Esophagus muscularis mucosa (tissue), 4 donors: Measurements from ENCODE around the gene SFT2D1. TPM values are rescaled to one million over a fixed set of nuclear protein-coding genes. Genes with fewer than 3 reads are reported as not detected.

Experiments used
- DNase-seq: peaks from one replicate; pipeline ENCODE4 v3.0.0-alpha.2; 2017; ENCODE audit errors: extremely low spot score
- H3K27ac ChIP-seq, 4 donors: fragments of 200-600 bp; sonication (generic); replicated peaks in 1 of 4; 1 replicate in 3 of 4; 2 replicates in 1 of 4; pipeline ENCODE4 v1.5.1; 2016 to 2019; ENCODE audit warnings: mild to moderate bottlenecking in 1 of 4
- H3K27me3 ChIP-seq, 4 donors: fragments of 200-600 bp; sonication (generic); one replicate each; pipeline versions ENCODE4 v1.5.1 to v1.6.0; 2016 to 2019
- H3K36me3 ChIP-seq, 4 donors: fragments of 200-600 bp; sonication (generic); one replicate each; pipeline ENCODE4 v1.5.1; 2016 to 2019
- H3K4me1 ChIP-seq, 4 donors: fragments of 200-600 bp; sonication (generic); one replicate each; pipeline ENCODE4 v1.5.1; 2016 to 2019
- H3K4me3 ChIP-seq, 4 donors: fragments of 200-600 bp; sonication (generic); 1 replicate in 2 of 4; 2 replicates in 2 of 4; pipeline ENCODE4 v1.5.1; 2016 to 2019; ENCODE audit warnings: mild to moderate bottlenecking in 4 of 4, moderate library complexity in 1 of 4
- H3K9me3 ChIP-seq, 4 donors: fragments of 200-600 bp; sonication (generic); 1 replicate in 3 of 4; 2 replicates in 1 of 4; pipeline ENCODE4 v1.5.1; 2016 to 2019
- CTCF ChIP-seq, 3 experiments: fragments of 200-600 bp in 2 of 3; fragments of 450-650 bp in 1 of 3; sonication (generic) in 2 of 3; IDR thresholded peaks; one replicate each; pipeline ENCODE4 v1.5.1; 2017 to 2019; ENCODE audit warnings: antibody characterized with exemption in 3 of 3, mild to moderate bottlenecking in 2 of 3, moderate library complexity in 1 of 3
- EP300 ChIP-seq: sonication (generic); formaldehyde crosslinking; IDR thresholded peaks from one replicate; pipeline ENCODE4 v1.6.1; 2017; ENCODE audit warnings: antibody characterized with exemption
- POLR2A ChIP-seq: fragments of 450-650 bp; IDR thresholded peaks from one replicate; pipeline ENCODE4 v1.6.1; 2017; ENCODE audit warnings: antibody characterized with exemption, moderate library complexity, mild to moderate bottlenecking, low read depth
- POLR2AphosphoS5 ChIP-seq, 2 donors: sonication (generic); formaldehyde crosslinking; IDR thresholded peaks; one replicate each; pipeline ENCODE4 v1.6.1; 2017; ENCODE audit warnings: antibody characterized with exemption in 2 of 2
- WGBS: methylation state at CpG from one replicate; pipeline ENCODE4 v1.1.5; 2018; 5-methylcytosine and 5-hydroxymethylcytosine counted together
- intact Hi-C: fragments of 100-400 bp; cut with DNase I; formaldehyde crosslinking; loops from one replicate; pipeline ENCODE4 v1.15.1; 2023
- total RNA-seq, 4 donors: library from RNA; depleted of rRNA; stranded (reverse); fragments of >200 nt; gene quantifications; one replicate each; pipeline versions ENCODE4 v1.1.0 to v1.2.1, GENCODE V29; 2016

SFT2D1 gene
- total RNA-seq, 4 donors from 2014 or later: 19.8 to 34.9 (median 27.9) TPM

DNA sequence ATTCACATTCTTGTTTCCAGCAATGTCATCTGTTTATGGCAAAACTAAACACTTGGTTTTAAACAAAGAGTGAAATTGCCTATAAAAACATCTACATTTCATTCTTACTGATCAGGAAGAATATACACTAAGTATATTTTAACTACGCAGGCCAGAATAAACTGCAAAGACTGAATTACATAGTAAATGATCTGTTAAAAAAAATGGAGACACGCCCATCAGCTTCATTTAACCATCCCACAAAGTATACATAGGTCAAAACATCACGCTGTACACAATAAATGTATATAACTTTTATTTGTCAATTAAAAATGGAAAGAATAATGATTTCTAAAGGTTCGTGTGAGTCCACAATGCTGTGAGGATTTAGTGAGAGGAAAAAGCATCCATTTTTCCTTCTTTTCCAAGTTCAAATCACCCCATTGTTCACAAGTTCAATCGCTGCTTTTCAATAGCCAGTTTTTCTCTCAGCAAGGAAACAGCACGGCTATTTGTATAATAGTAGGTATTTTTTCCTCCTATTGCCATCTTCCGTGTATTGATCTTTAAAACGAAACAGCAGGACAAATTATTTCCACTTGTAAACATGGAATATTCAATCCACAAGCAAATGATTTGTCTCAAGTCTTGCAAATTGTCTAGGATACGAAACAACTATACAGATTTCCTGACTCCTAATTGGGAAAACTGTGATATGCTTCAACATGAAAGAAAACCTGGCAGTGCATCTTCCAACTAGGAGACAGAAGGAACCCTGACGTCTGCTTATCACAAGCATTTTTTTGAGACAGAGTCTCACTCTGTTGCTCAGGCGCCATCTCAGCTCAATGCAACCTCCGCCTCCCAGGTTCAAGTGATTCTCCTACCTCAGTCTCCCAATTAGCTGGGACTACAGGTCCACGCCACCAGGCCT is 10.6 kb downstream of the SFT2D1 start:
- H3K27me3 ChIP-seq: no peaks in the 10 kb centered on the region
- no peak overlapping the region for H3K27ac ChIP-seq
- DNase-seq: no peak
- H3K36me3 ChIP-seq: peaks cover 8 to 41% (median 23%) of the 10 kb centered on the region in 4 donors
- intact Hi-C loops: loop anchor here (5.0 kb wide), 1 partner anchor 46 kb away; no protein-coding TSS in a partner anchor
- peaks cover 10 to 54% (median 45%) of the 10 kb centered on the region in 4 donors for H3K4me1 ChIP-seq
- no peaks in the 10 kb centered on the region for H3K9me3 ChIP-seq
- 82% methylated on average over 13 of the region's 13 CpGs for WGBS
- TF ChIP-seq POLR2A (no peak), EP300 (no peak), CTCF (IDR thresholded peaks at IDR 0.05) (no peak)
- no peak overlapping the region for H3K4me3 ChIP-seq

- WGBS: 33% methylated on average over 7 of the region's 11 CpGs
- no peak overlapping the region for H3K27ac ChIP-seq
Observed at GRCh38 chr6:166330612-166331011, 11.7 kb downstream of the SFT2D1 start.

DNA sequence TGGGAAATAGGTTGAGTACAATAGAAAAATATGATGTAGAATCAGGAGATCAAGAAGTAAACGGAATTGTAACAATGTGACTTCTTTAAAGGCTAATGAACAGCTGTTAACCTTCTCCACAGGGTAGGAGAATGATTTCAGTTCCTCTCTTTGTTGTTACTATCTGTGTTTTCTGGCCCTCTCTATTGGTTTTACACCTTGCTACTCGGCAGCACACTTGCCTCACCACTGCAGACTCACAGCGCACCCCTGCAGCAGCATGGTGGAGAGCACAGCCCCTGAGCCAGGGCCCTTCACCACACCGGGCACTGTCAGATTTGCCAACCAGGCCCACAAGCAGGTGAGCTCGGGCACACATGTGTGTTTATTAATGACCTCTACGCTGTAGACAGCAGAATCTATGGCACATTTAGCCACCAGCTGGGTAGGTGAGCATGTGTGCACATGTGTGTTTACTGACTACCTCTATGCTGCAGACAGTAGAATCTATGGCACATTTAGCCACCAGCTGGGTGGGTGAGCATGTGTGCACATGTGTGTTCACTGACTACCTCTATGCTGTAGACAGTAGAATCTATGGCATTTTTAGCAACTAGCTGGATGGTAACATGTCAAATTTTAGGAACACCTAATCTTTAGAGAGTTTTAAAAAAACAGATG is 16.8 kb downstream of the SFT2D1 start:
- Histone ChIP-seq H3K27ac (no peak overlapping the region), H3K4me1 (peaks cover 4 to 6% (median 6%) of the 10 kb centered on the region in 4 donors), H3K9me3 (no peaks in the 10 kb centered on the region), H3K27me3 (no peaks in the 10 kb centered on the region), H3K4me3 (no peak overlapping the region), H3K36me3 (peaks cover 24 to 80% (median 56%) of the 10 kb centered on the region in 4 donors)
- WGBS: 82% methylated on average over 5 of the region's 6 CpGs
- DNase-seq: no peak
- no peak for TF ChIP-seq EP300
- no peak for TF ChIP-seq CTCF (IDR thresholded peaks at IDR 0.05)
- no peak for TF ChIP-seq POLR2A
- no peak for TF ChIP-seq POLR2AphosphoS5 (IDR thresholded peaks at IDR 0.05)
- intact Hi-C loops: no loop called here

More at GRCh38 chr6:166330612-166331011, 11.7 kb downstream of the SFT2D1 start:
- no peak for DNase-seq
- Histone ChIP-seq H3K4me3 (no peak overlapping the region), H3K9me3 (no peaks in the 10 kb centered on the region), H3K4me1 (peaks cover 10 to 44% (median 38%) of the 10 kb centered on the region in 4 donors), H3K27me3 (no peaks in the 10 kb centered on the region), H3K36me3 (peaks cover 9 to 44% (median 27%) of the 10 kb centered on the region in 4 donors)
- TF ChIP-seq EP300: no peak
- no peak for TF ChIP-seq POLR2AphosphoS5 (IDR thresholded peaks at IDR 0.05)
- no peak for TF ChIP-seq CTCF (IDR thresholded peaks at IDR 0.05)
- TF ChIP-seq POLR2A: no peak
- intact Hi-C loops: loop anchor here (5.0 kb wide), 1 partner anchor 47 kb away; no protein-coding TSS in a partner anchor

DNA sequence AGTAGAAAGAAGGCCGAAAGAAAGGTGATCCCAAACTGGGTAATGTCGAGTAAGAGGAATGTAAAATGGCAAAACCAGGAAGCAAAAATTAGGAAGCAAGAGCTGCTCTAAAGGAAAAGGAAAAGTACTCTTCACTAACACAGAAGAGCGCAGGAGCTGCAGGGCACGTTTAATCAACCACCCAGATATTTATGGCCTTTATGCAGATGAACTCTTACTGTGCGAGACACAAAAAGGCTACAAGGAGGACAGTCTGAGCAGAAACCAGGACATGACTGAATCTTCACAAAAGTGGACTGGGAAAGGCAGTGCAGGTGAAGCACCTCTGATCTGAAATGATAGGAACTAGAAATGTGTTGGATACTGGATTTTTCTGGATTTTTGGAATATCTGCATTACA is 18.9 kb downstream of the SFT2D1 start:
- intact Hi-C loops: no loop called here
- WGBS: 91% methylated on average over 5 of the region's 5 CpGs
- peaks cover 0 to 3% (median 0%) of the 10 kb centered on the region in 4 donors for H3K4me1 ChIP-seq
- no peak overlapping the region for H3K27ac ChIP-seq
- TF ChIP-seq POLR2A (no peak), CTCF (IDR thresholded peaks at IDR 0.05) (no peak), EP300 (no peak), POLR2AphosphoS5 (IDR thresholded peaks at IDR 0.05) (no peak)
- H3K4me3 ChIP-seq: no peak overlapping the region
- no peaks in the 10 kb centered on the region for H3K27me3 ChIP-seq
- no peaks in the 10 kb centered on the region for H3K9me3 ChIP-seq
- DNase-seq: no peak
- H3K36me3 ChIP-seq: peaks cover 24 to 88% (median 55%) of the 10 kb centered on the region in 4 donors
